Neuron (in vitro differentiated cells): ENCODE data around the gene GPC5.

Source experiments
- H2AFZ ChIP-seq: one replicate; pipeline ENCODE4 v1.6.1; 2013; ENCODE audit warnings: low read depth, mild to moderate bottlenecking, inconsistent platforms, low read length, moderate library complexity
- H3K27me3 ChIP-seq: one replicate; pipeline ENCODE4 v1.6.1; 2013; ENCODE audit warnings: low read length; ENCODE audit not compliant: insufficient read depth
- H3K36me3 ChIP-seq: one replicate; pipeline ENCODE4 v1.6.1; 2013; ENCODE audit warnings: low read length; ENCODE audit not compliant: insufficient read depth
- H3K4me1 ChIP-seq: one replicate; pipeline ENCODE4 v1.6.1; 2013; ENCODE audit warnings: low read length; ENCODE audit not compliant: insufficient read depth
- H3K4me3 ChIP-seq: 2 replicates; pipeline ENCODE4 v1.5.1; 2013; ENCODE audit warnings: mild to moderate bottlenecking, low read length, moderate library complexity
- H3K9me3 ChIP-seq: one replicate; pipeline ENCODE4 v1.6.1; 2013; ENCODE audit warnings: low read length

The GPC5 gene

DNA sequence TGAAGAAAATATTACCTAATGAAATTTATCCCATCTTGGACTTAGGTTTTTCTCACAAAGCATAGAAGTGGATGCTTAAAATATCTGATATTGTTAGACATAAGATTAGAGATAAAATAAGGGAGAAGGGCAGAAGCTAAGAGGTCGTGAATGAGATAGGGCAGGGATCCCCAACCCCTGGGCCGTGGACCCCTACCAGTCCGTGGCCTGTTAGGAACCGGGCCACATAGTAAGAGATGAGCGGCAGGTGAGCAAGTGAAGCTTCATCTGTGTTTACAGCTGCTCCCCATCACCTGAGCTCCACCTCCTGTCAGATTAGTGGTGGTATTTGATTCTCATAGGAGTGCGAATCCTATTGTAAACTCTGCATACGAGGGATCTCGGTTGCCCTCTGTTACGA lies 202.9 kb downstream of the GPC5 start:
- Histone ChIP-seq H3K4me1 (no peaks in the 10 kb centered on the region), H3K4me3 (no peak overlapping the region), H3K27me3 (no peaks in the 10 kb centered on the region), H3K36me3 (no peaks in the 10 kb centered on the region), H3K9me3 (no peaks in the 10 kb centered on the region), H2AFZ (no peak overlapping the region)

DNA sequence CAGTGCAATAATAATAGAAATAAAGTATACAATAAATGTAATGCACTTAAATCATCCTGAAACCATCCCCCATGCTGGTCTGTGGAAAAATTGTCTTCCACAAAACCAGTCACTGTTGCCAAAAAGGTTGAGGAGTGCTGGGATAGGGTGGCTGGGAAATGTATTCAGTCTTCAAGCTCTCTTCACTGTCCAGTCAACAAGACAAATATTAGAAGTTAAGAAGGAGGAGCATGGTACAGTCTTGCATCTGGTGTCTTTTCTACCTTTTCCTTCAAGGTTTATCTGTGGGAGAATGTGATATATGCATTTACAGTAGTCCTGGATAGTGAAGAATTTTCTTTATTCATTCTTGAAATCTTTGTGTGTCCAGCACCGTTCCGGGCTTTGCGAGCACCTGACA lies 203.4 kb downstream of the GPC5 start:
- Histone ChIP-seq H3K36me3 (no peaks in the 10 kb centered on the region), H3K4me3 (no peak overlapping the region), H3K4me1 (no peaks in the 10 kb centered on the region), H3K9me3 (no peaks in the 10 kb centered on the region), H3K27me3 (no peaks in the 10 kb centered on the region), H2AFZ (no peak overlapping the region)

DNA sequence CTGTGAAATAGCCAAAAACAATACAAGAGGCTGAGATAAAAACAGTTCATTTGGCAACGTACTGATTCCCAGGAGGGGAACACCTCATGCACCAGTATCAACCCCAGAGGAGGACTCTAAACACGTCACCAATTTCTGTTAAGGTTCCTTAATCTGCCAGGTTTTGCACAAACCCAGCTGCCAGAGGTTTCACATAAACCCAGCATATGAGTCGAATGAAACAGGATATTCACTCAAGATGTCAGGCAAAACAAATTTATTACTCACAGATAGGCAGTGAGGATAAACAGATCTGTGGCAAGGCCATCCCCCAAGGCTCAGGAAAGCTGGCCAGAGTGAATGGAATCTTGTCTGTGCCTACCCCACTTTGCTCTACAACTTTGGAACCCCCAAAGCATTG lies 210.9 kb downstream of the GPC5 start:
- Histone ChIP-seq H3K9me3 (no peaks in the 10 kb centered on the region), H3K27me3 (no peaks in the 10 kb centered on the region), H3K4me1 (no peaks in the 10 kb centered on the region), H3K36me3 (no peaks in the 10 kb centered on the region), H3K4me3 (no peak overlapping the region), H2AFZ (no peak overlapping the region)

DNA sequence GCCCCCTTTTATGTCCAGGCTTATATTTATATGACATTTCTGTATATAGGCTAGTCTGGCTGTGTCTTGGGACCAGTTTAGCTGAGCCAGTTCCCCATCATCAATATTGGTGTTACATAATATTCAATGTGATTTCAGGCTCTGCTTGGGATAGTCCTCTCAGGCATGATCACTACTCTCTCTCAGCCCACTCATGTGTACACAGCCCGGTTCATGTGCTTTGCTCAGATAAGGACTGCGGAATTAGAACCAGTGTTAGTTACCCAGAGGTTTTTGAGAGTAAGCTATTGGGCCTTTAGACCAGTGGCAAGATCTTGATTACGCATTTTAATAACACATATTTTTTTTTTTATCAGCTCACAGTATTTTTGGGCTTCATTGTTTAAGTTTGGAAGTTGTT lies 219.9 kb downstream of the GPC5 start:
- H3K9me3 ChIP-seq: no peaks in the 10 kb centered on the region
- H3K36me3 ChIP-seq: no peaks in the 10 kb centered on the region

DNA sequence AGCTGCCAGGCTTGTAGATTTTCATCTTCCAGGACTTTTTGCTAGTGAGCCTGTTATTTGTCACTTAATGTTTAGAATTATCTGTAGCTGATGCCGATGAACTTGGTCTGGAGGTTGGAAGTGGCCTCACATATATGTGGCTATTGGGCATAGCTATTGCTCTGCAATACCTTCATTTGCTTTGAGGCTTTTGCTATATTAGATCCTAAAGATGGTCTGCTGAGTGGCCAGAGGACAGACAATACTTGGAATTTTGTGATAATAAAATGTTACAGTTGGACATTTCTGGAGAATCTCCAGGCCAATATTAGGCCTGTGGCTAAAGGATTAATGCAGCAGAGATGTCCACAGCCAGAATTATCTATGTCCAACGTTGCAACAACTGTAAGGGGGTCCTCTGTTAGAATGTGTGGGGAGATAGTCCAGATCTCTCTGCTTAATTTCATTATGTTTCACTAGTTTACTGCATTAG lies 222.3 kb downstream of the GPC5 start:
- no peak overlapping the region for H2AFZ ChIP-seq
- no peaks in the 10 kb centered on the region for H3K9me3 ChIP-seq
- H3K4me3 ChIP-seq: no peak overlapping the region
- no peaks in the 10 kb centered on the region for H3K27me3 ChIP-seq
- no peaks in the 10 kb centered on the region for H3K4me1 ChIP-seq
- H3K36me3 ChIP-seq: no peaks in the 10 kb centered on the region

More for the DNA sequence above, 219.9 kb downstream of the GPC5 start:
- H2AFZ ChIP-seq: no peak overlapping the region
- no peaks in the 10 kb centered on the region for H3K4me1 ChIP-seq
- H3K27me3 ChIP-seq: no peaks in the 10 kb centered on the region
- H3K4me3 ChIP-seq: no peak overlapping the region

DNA sequence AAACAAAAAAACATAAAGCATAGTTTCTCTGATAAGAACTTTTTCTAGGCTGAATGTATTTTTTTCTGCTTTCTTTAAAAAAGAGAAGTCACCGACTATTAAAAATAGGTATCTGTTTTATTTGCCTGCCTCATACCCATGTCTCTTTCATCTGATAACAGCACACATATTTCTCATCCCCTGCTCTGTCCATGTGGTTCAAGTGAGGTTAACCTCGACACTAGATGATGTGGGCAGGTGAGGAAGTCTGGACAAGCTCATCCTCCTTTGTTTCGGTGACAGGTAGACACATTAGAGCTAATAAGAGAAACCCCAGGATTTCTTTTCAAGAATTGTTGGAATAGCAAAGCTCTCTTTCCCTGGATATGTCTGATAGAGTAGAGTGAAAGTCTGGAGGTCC lies 222.7 kb downstream of the GPC5 start:
- no peak overlapping the region for H2AFZ ChIP-seq
- no peaks in the 10 kb centered on the region for H3K36me3 ChIP-seq
- H3K4me1 ChIP-seq: no peaks in the 10 kb centered on the region
- no peak overlapping the region for H3K4me3 ChIP-seq
- no peaks in the 10 kb centered on the region for H3K27me3 ChIP-seq
- H3K9me3 ChIP-seq: no peaks in the 10 kb centered on the region

DNA sequence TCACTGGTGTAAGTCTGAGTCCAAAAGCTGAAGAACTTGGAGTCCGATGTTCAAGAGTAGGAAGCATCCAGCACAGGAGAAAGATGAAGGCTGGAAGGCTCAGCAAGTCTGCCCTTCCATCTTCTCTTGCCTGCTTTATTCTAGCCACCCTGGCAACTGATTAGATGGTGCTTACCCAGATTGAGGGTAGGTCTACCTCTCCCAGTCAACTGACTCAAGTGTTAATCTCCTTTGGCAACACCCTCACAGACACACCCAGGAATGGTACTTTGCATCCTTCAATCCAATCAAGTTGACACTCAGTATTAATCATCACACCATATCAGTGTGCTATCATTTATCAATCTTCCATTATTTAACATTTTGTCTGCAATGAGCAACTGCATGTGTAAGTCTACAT lies 223.5 kb downstream of the GPC5 start:
- no peak overlapping the region for H3K4me3 ChIP-seq
- no peaks in the 10 kb centered on the region for H3K9me3 ChIP-seq
- no peaks in the 10 kb centered on the region for H3K36me3 ChIP-seq
- no peaks in the 10 kb centered on the region for H3K27me3 ChIP-seq
- H2AFZ ChIP-seq: no peak overlapping the region
- H3K4me1 ChIP-seq: no peaks in the 10 kb centered on the region

DNA sequence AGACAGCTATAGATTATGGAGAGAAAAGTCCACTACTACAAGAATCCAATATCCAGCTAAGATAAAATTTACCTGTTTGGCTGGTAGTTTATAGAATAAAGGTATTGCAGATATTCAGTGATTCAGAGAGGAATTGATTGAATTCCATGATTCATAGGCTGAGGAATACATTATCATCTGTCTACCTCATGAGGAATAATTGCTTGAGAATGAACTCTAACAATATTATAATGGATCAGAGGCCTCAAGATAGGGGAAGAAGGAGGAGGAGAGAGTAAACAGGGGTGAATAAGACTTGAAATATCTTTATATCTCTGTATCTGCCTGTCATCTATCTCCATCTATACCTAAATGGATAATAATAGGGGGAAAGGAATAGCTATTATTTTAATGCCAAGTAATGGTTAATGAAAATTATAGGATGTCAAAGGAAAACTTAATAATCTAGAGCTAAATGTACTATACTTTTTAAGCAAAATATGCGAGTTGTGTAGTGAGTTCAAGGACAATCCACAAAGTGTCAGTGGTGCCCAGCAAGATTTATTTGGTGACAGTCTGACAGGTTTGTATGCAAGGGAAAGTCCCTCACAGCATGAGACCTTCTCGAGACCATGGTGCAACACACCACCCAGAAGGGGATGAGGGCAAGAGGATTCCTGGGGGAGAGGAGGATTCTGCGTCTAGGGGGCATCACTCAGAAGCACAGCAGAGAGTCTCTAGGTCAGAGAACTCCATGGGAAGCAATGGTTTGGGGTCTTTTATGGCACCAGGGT lies 224.5 kb downstream of the GPC5 start:
- Histone ChIP-seq H2AFZ (no peak overlapping the region), H3K27me3 (no peaks in the 10 kb centered on the region), H3K36me3 (no peaks in the 10 kb centered on the region), H3K4me1 (no peaks in the 10 kb centered on the region), H3K9me3 (no peaks in the 10 kb centered on the region), H3K4me3 (no peak overlapping the region)

DNA sequence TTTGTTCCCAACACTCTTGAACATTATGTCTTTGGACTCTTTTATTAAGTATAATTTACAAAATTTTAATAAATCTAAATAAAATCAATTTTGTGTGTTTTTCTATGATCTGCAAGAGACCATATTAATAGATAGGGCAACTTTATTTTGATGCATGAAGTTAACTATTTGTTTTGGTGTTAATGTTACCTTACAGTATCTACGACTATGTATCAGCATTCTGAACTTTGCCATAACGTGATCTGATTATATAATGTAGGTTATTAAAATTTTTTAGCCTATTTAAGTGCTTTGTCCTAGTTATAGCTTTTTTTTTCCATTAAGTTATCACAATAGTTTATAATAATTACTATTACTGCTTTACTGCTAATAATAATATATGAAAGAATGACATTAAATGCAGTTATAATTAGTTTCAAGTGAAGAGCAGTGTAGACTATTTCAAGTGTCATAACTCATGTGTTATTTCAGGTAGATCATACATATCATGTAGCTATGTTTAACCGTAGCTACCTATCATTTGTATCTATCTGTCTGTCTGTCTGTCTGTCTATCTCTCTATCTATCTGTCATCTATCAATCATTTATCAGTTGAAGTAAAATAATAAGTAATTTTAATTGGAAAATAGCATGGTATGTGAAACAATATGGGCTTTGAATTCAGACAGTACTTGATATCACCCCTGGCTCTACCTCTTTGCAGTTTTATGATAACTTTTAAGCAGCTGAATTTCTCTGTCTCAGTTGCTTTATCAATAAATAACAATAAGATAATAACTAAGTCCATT lies 229.7 kb downstream of the GPC5 start:
- Histone ChIP-seq H3K4me1 (no peaks in the 10 kb centered on the region), H2AFZ (no peak overlapping the region), H3K36me3 (no peaks in the 10 kb centered on the region), H3K9me3 (no peaks in the 10 kb centered on the region), H3K4me3 (no peak overlapping the region), H3K27me3 (no peaks in the 10 kb centered on the region)

DNA sequence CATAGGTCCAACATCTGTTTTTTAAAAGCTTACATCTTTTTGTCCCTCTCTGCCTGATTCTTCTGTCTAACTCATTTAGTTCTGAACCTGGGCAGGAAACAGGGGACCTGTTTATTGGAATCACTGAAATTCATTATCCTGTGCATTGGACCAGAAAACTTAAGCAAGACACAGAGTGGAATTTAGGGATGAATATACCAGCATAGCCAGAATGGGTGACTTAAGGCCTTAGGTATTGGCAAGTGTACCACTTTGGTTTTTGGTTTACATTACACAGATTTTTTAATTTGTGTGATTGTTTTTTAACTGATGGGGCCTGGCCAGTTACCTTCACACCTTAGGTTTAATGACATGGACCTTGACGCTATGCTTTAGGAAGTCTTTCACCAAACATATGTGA lies 232.5 kb downstream of the GPC5 start:
- H3K4me3 ChIP-seq: no peak overlapping the region
- H2AFZ ChIP-seq: no peak overlapping the region
- no peaks in the 10 kb centered on the region for H3K9me3 ChIP-seq
- H3K4me1 ChIP-seq: no peaks in the 10 kb centered on the region
- no peaks in the 10 kb centered on the region for H3K36me3 ChIP-seq
- H3K27me3 ChIP-seq: no peaks in the 10 kb centered on the region

DNA sequence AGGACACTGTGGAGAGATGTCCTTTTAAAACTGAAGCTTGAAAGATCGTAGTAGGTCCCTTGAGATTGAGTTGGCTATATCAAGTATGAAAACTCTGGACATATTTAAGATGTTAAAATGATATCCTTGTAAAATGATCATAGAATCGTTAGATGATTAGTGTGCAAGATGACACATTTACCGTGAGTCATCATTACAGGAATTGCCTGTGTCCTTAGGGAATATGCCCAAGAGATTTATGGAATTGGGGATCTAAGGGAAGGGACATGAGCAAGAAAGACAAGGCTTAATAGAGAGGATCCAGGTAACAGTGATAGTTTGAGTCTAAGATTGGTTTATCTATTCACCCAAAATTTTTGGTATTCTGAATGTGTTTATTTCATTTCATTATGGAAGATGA lies 233.7 kb downstream of the GPC5 start:
- no peaks in the 10 kb centered on the region for H3K4me1 ChIP-seq
- no peak overlapping the region for H2AFZ ChIP-seq
- no peaks in the 10 kb centered on the region for H3K27me3 ChIP-seq
- no peaks in the 10 kb centered on the region for H3K9me3 ChIP-seq
- H3K36me3 ChIP-seq: no peaks in the 10 kb centered on the region
- H3K4me3 ChIP-seq: no peak overlapping the region

DNA sequence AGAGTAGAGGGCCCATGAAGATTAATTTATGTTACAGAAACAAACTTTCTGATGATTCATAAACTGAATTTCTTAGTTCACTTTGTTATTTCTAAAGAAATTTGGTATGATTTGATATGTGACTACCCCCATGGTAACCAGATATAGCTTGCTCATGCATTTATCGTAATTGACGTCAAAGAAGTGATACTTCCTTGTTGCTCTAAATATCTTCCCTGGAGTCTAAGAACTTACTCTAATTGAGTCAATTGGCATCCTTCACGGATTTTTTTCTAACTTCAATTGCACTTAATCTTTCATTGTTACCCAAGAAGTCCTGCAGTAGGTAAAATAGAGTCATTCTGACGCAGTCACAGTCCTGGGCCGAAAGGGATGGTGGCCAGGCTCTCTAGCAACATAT lies 240.9 kb downstream of the GPC5 start:
- no peaks in the 10 kb centered on the region for H3K27me3 ChIP-seq
- no peaks in the 10 kb centered on the region for H3K4me1 ChIP-seq
- no peak overlapping the region for H3K4me3 ChIP-seq

DNA sequence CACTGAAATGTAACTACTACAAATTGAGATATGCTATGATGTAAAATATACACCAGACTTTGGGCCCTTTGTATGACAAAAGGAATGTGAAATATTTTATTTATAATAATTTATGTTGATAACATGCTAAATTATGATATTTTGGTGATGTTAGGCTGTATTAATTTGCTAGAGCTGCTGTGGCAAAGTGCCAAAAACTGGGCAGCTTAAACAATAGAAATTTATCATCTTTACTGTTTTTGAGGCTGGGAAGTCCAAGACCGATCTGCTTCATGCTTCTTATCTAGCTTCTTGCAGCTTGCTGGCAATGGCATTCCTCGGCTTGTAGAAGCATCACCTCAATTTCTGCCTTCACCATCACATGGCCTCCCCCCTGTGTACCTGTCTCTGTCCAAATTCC lies 245.0 kb downstream of the GPC5 start:
- H3K4me3 ChIP-seq: no peak overlapping the region
- no peaks in the 10 kb centered on the region for H3K4me1 ChIP-seq
- H3K9me3 ChIP-seq: no peaks in the 10 kb centered on the region
- no peak overlapping the region for H2AFZ ChIP-seq
- H3K27me3 ChIP-seq: no peaks in the 10 kb centered on the region
- no peaks in the 10 kb centered on the region for H3K36me3 ChIP-seq

More for the DNA sequence above, 240.9 kb downstream of the GPC5 start:
- no peaks in the 10 kb centered on the region for H3K9me3 ChIP-seq
- no peaks in the 10 kb centered on the region for H3K36me3 ChIP-seq
- H2AFZ ChIP-seq: no peak overlapping the region
